Breast epithelium (tissue), 3 donors: ENCODE measurements around the gene PON3.

Experiments used
- POLR2A ChIP-seq: fragments of 450-650 bp; IDR thresholded peaks from one replicate; pipeline ENCODE4 v1.6.1; 2016; ENCODE audit warnings: antibody characterized with exemption, mild to moderate bottlenecking, moderate library complexity
- POLR2AphosphoS5 ChIP-seq, 3 donors: sonication (generic); formaldehyde crosslinking; IDR thresholded peaks; one replicate each; pipeline ENCODE4 v1.6.1; 2017; ENCODE audit warnings: antibody characterized with exemption in 3 of 3
- TF ChIP-seq, protein P1 (sequence below), 3 donors: fragments of 450-650 bp; IDR thresholded peaks; one replicate each; pipeline ENCODE4 v1.5.1; 2016 to 2017; ENCODE audit warnings: antibody characterized with exemption in 3 of 3, mild to moderate bottlenecking in 3 of 3, moderate library complexity in 3 of 3

DNA sequence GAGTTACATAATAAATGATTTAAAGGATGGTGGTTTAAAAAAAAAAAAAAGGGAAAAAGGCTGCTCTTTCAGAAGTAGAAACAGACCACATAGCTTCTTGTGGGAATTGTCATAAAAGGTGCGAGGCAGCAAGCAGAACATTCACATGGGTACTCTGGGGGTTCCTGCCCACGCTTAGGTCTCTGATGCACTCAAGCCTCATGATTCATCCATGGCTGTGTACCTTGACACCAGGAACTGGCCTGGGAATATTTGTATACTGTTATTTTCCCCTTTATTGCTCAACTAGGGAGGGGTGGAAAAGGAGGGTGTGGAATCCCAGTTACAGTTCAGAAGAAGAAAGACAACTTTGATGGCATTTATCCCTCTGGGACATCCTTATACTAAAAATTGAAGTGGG, 34.7 kb upstream of the PON3 start:
- TF ChIP-seq, protein P1, sequence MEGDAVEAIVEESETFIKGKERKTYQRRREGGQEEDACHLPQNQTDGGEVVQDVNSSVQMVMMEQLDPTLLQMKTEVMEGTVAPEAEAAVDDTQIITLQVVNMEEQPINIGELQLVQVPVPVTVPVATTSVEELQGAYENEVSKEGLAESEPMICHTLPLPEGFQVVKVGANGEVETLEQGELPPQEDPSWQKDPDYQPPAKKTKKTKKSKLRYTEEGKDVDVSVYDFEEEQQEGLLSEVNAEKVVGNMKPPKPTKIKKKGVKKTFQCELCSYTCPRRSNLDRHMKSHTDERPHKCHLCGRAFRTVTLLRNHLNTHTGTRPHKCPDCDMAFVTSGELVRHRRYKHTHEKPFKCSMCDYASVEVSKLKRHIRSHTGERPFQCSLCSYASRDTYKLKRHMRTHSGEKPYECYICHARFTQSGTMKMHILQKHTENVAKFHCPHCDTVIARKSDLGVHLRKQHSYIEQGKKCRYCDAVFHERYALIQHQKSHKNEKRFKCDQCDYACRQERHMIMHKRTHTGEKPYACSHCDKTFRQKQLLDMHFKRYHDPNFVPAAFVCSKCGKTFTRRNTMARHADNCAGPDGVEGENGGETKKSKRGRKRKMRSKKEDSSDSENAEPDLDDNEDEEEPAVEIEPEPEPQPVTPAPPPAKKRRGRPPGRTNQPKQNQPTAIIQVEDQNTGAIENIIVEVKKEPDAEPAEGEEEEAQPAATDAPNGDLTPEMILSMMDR (IDR thresholded peaks at IDR 0.05), result no peak
- TF ChIP-seq POLR2AphosphoS5 (IDR thresholded peaks at IDR 0.05), result no peak
- no peak for TF ChIP-seq POLR2A
